HCT116 (cell line): ENCODE measurements around the gene ASAP2. TPM values are rescaled to one million over a fixed set of nuclear protein-coding genes. Genes with fewer than 3 reads are reported as not detected.

Experiments used
- ATAC-seq: fragments of 200-7000 bp; cut with Tn5 transposase; 2 replicates; pipeline ENCODE4 v1.9.1; 2020; ENCODE audit warnings: mild to moderate bottlenecking, moderate library complexity
- BruUV-seq: library from RNA; stranded (reverse); fragments of 400-500 nt; replicated peaks from 2 replicates; lab custom pipeline; 2021; lab: Mats Ljungman, UMichigan
- CTCF ChIA-PET: fragments of 300-600 bp; sonication (Branson Sonifier 250); formaldehyde crosslinking; loops from one replicate; lab custom pipeline; 2021; ENCODE audit warnings: antibody characterized with exemption; lab: Charles Lee
- POLR2A ChIA-PET: fragments of 300-600, 350-600 bp; sonication (Branson Sonifier 250); formaldehyde crosslinking; loops from one replicate; lab custom pipeline; 2021; ENCODE audit warnings: antibody characterized with exemption; lab: Charles Lee
- RAD21 ChIA-PET, 2 experiments: fragments of 300-600 bp; sonication (Branson Sonifier 250); formaldehyde crosslinking; loops; one replicate each; lab custom pipeline; 2023; ENCODE audit warnings: low total read pairs in 2 of 2; ENCODE audit not compliant: uncharacterized antibody in 2 of 2, unreplicated experiment in 2 of 2, low non-redundant PET in 1 of 2; lab: Charles Lee
- DNase-seq: peaks from one replicate; pipeline ENCODE4 v3.0.0-alpha.2; 2010; ENCODE audit warnings: low read depth, low spot score
- H2AFZ ChIP-seq: fragments of 200-600 bp; shearing (Covaris generic), sonication (generic); 2 replicates; pipeline ENCODE4 v1.6.1; 2017; ENCODE audit warnings: low read depth, mixed run types, mixed read lengths, antibody characterized with exemption, low read length; ENCODE audit not compliant: poor library complexity, severe bottlenecking
- H3K27ac ChIP-seq: 2 replicates; pipeline ENCODE4 v1.5.1; 2012; ENCODE audit warnings: low read depth, low read length
- H3K27me3 ChIP-seq: fragments of 200-600 bp; sonication (generic); 2 replicates; pipeline ENCODE4 v1.6.1; 2016; ENCODE audit warnings: mixed run types, low read length, mixed read lengths; ENCODE audit not compliant: insufficient read depth
- H3K36me3 ChIP-seq, 2 experiments: fragments of 200-500 bp in 1 of 2; fragments of 200-600 bp in 1 of 2; sonication (Bioruptor generic) in 1 of 2; sonication (generic) in 1 of 2; 2 replicates each; pipeline versions ENCODE4 v1.5.1 to v1.6.1; 2014 to 2016; ENCODE audit warnings: low read length in 2 of 2, inconsistent platforms in 1 of 2, mixed read lengths in 1 of 2, mixed run types in 1 of 2; ENCODE audit not compliant: insufficient read depth in 2 of 2, control insufficient read depth in 1 of 2
- H3K4me1 ChIP-seq, 2 experiments: fragments of 200-600 bp in 1 of 2; sonication (generic) in 1 of 2; 2 replicates each; pipeline versions ENCODE4 v1.5.1 to v1.6.1; 2012 to 2017; ENCODE audit warnings: low read length in 2 of 2, inconsistent platforms in 1 of 2, mild to moderate bottlenecking in 1 of 2, mixed read lengths in 1 of 2, mixed run types in 1 of 2, moderate library complexity in 1 of 2; ENCODE audit not compliant: insufficient read depth in 2 of 2, control insufficient read depth in 1 of 2
- H3K4me2 ChIP-seq: fragments of 200-600 bp; sonication (generic); 2 replicates; pipeline ENCODE4 v1.6.1; 2017; ENCODE audit warnings: mixed run types, low read length, mixed read lengths
- H3K4me3 ChIP-seq, 2 experiments: fragments of 200-600 bp in 1 of 2; sonication (generic) in 1 of 2; replicated peaks in 1 of 2; 2 replicates each; pipeline ENCODE4 v1.5.1; 2011 to 2016; ENCODE audit warnings: low read length in 2 of 2, control low read depth in 1 of 2, low read depth in 1 of 2, mild to moderate bottlenecking in 1 of 2, mixed read lengths in 1 of 2, mixed run types in 1 of 2
- H3K79me2 ChIP-seq: fragments of 200-600 bp; sonication (generic); 2 replicates; pipeline ENCODE4 v1.6.1; 2017; ENCODE audit warnings: mild to moderate bottlenecking, mixed run types, low read length, moderate library complexity, mixed read lengths; ENCODE audit not compliant: insufficient read depth
- H3K9ac ChIP-seq: fragments of 200-600 bp; sonication (generic); 2 replicates; pipeline ENCODE4 v1.6.1; 2016; ENCODE audit warnings: low read length, mixed read lengths
- H3K9me2 ChIP-seq: fragments of 200-600 bp; sonication (generic), shearing (Covaris generic); 2 replicates; pipeline ENCODE4 v1.6.1; 2017; ENCODE audit warnings: mixed run types, mild to moderate bottlenecking, moderate library complexity; ENCODE audit not compliant: insufficient read depth
- H3K9me3 ChIP-seq, 2 experiments: fragments of 200-500 bp in 1 of 2; fragments of 200-600 bp in 1 of 2; sonication (Bioruptor generic) in 1 of 2; sonication (generic) in 1 of 2; 2 replicates each; pipeline ENCODE4 v1.6.1; 2014 to 2017; ENCODE audit warnings: low read length in 2 of 2, mixed read lengths in 2 of 2, inconsistent platforms in 1 of 2, low read depth in 1 of 2, mild to moderate bottlenecking in 1 of 2, mixed run types in 1 of 2, moderate library complexity in 1 of 2; ENCODE audit not compliant: control insufficient read depth in 1 of 2, insufficient read depth in 1 of 2
- H4K20me1 ChIP-seq: fragments of 200-600 bp; sonication (generic), shearing (Covaris generic); 2 replicates; pipeline ENCODE4 v1.6.1; 2017; ENCODE audit warnings: mixed run types, mild to moderate bottlenecking, moderate library complexity; ENCODE audit not compliant: insufficient read depth
- ATF3 ChIP-seq: IDR thresholded peaks from 2 replicates; pipeline ENCODE4 v1.6.1; 2012
- CBX3 ChIP-seq: IDR thresholded peaks from 2 replicates; pipeline ENCODE4 v1.6.1; 2012; ENCODE audit warnings: low read depth
- CEBPB ChIP-seq: IDR thresholded peaks from 2 replicates; pipeline ENCODE4 v1.6.1; 2012; ENCODE audit warnings: low read depth
- EZH2 ChIP-seq: fragments of 200-600 bp; sonication (generic); IDR thresholded peaks from 2 replicates; pipeline ENCODE4 v1.6.1; 2017; ENCODE audit warnings: antibody characterized with exemption, mixed run types
- EZH2phosphoT487 ChIP-seq: fragments of 200-600 bp; IDR thresholded peaks from 2 replicates; pipeline ENCODE4 v1.6.1; 2018; ENCODE audit warnings: antibody characterized with exemption, borderline replicate concordance
- FOSL1 ChIP-seq: IDR thresholded peaks from 2 replicates; pipeline ENCODE4 v1.6.1; 2012; ENCODE audit warnings: low read depth
- MAX ChIP-seq: IDR thresholded peaks from 2 replicates; pipeline ENCODE4 v1.6.1; 2012
- POLR2A ChIP-seq: IDR thresholded peaks from 2 replicates; pipeline ENCODE4 v1.7.0; 2011; ENCODE audit warnings: borderline replicate concordance; ENCODE audit not compliant: insufficient read depth, insufficient read length; ENCODE audit errors: extremely low read depth
- RAD21 ChIP-seq: IDR thresholded peaks from 2 replicates; pipeline ENCODE4 v1.6.1; 2012; ENCODE audit warnings: low read depth, mild to moderate bottlenecking
- SIN3A ChIP-seq: IDR thresholded peaks from 2 replicates; pipeline ENCODE4 v1.6.1; 2012; ENCODE audit warnings: low read depth
- SP1 ChIP-seq: IDR thresholded peaks from 2 replicates; pipeline ENCODE4 v1.6.1; 2012; ENCODE audit warnings: low read depth
- TCF7L2 ChIP-seq: IDR thresholded peaks from 2 replicates; pipeline ENCODE4 v1.7.0; 2011; ENCODE audit warnings: borderline replicate concordance, inconsistent platforms; ENCODE audit not compliant: insufficient read depth, insufficient read length; ENCODE audit errors: extremely low read depth
- YY1 ChIP-seq: IDR thresholded peaks from 2 replicates; pipeline ENCODE4 v1.6.1; 2011; ENCODE audit warnings: low read length, low read depth, moderate library complexity, mild to moderate bottlenecking; ENCODE audit not compliant: insufficient replicate concordance; ENCODE audit errors: extremely low read depth
- ZBTB33 ChIP-seq: IDR thresholded peaks from 2 replicates; pipeline ENCODE4 v1.6.1; 2011; ENCODE audit warnings: mild to moderate bottlenecking, low read length, moderate library complexity; ENCODE audit not compliant: insufficient replicate concordance; ENCODE audit errors: extremely low read depth
- ZFX ChIP-seq: fragments of 450-650 bp; IDR thresholded peaks from 2 replicates; pipeline ENCODE4 v1.6.1; 2017
- ZNF274 ChIP-seq: fragments of 200-500 bp; sonication (Bioruptor generic); IDR thresholded peaks from 2 replicates; pipeline ENCODE4 v1.6.1; 2014; ENCODE audit warnings: mild to moderate bottlenecking, low read depth, low read length, inconsistent platforms
- intact Hi-C: fragments of 100-400 bp; cut with micrococcal nuclease; formaldehyde crosslinking; loops from 2 replicates; pipeline ENCODE4 v1.10.0; 2022
- total RNA-seq: library from RNA; stranded (reverse); gene quantifications from one replicate; pipeline ENCODE4 v1.2.1, GENCODE V29; 2021; ENCODE audit not compliant: unreplicated experiment

ASAP2 gene
- total RNA-seq, 1 experiment from 2014 or later = 16.5 TPM

- no peak overlapping the region for H2AFZ ChIP-seq
- RAD21 ChIA-PET = no interaction called here
- intact Hi-C loops = no loop called here
- TF ChIP-seq ZBTB33 (no peak), ZNF274 (no peak), EZH2phosphoT487 (no peak), MAX (no peak), SP1 (no peak), TCF7L2 (no peak), CEBPB (no peak), ZFX (no peak), EZH2 (no peak), ATF3 (no peak), POLR2A (no peak), CBX3 (no peak), YY1 (no peak), RAD21 (no peak), FOSL1 (no peak), SIN3A (no peak)
- TF ChIP-seq, all 23 proteins: peak for 0
- DNase-seq (no peak), ATAC-seq (no peak)
- Histone ChIP-seq H3K4me2 (no peak overlapping the region), H3K4me3 (no peak overlapping the region), H3K79me2 (peaks cover 60% of the 10 kb centered on the region), H3K9me3 (no peaks in the 10 kb centered on the region), H3K4me1 (peaks cover 23 to 37% of the 10 kb centered on the region in 2 experiments), H3K27ac (no peak overlapping the region), H4K20me1 (peaks cover 7% of the 10 kb centered on the region; the same call in 1 of the 2 replicates), H3K36me3 (no peaks in the 10 kb centered on the region), H3K9ac (no peak overlapping the region), H3K27me3 (no peaks in the 10 kb centered on the region), H3K9me2 (no peaks in the 10 kb centered on the region)
- ChIA-PET CTCF (no interaction called here), POLR2A (no interaction called here)
- no TSS peak for BruUV-seq
These were observed 6.2 kb downstream of the ASAP2 start for GRCh38 chr2:9212661-9213411.
